Activated gamma-delta T cell treated with Interleukin-2 at 50 U/mL for 16 hours (primary cell): Measurements from ENCODE around the gene EML6.

Experiments used
- DNase-seq: peaks from one replicate; pipeline ENCODE4 v3.0.0-alpha.2; 2020

The EML6 gene

DNA sequence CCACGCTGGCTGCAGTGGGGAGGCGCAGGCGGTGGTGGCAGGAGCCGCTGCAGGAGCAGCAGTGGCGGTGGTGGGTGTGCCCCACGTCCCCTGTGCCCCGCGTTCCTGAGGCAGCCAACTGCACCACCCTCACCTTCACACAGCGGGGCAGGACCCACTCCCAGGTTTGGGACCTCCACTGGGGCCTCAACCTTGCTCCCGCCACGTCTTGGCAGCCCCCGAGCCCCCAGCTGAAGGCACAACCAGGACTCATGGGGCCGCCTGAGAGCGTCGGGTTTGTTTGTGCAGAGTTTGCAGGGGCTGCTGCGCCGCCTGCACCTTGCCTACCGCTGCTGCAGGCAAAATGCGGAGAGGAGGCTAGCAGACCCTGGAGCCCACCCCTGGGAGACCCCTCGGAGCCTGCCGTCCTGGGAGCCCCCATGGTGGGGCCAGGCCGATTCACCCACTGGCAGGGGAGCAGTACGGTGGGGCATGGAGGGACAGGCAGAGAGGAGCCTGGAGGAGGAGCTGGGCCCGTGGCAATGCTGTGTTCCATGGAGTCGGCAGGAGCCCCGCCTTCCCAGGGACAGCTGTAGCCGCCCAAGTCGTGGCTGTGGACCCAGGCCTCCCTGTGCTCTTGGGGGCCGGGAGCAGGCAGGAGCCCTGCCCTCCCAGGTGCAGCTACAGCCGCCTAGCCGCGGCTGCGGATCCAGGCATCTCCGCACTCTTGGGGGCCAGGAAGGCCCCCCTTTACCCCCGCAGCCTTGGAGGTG lies 14.7 kb upstream of the EML6 start:
- no peak for DNase-seq

DNA sequence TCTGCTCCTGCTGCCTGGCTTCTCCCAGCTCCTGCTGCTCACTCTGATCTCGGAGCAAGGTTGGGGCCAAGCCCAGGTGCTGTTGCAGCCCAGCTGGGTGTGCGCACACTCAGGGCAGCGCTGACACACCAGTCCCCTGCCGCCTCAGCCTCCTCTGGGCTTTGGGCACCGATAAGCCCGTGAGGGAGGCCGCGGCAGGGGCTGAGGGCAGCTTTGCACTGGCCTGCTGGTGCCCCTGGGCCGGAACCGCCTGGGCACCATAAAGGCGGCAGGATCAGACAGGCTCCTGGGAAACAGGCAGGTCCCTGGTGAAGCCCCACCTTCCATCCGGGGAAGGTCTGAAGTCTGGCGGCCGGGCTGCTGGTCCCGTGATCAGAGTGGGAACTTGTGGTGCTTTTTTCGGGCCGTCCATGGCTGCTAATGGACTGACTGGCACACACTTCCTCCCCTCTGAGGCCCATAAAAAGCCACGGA lies 14.1 kb upstream of the EML6 start:
- no peak for DNase-seq

DNA sequence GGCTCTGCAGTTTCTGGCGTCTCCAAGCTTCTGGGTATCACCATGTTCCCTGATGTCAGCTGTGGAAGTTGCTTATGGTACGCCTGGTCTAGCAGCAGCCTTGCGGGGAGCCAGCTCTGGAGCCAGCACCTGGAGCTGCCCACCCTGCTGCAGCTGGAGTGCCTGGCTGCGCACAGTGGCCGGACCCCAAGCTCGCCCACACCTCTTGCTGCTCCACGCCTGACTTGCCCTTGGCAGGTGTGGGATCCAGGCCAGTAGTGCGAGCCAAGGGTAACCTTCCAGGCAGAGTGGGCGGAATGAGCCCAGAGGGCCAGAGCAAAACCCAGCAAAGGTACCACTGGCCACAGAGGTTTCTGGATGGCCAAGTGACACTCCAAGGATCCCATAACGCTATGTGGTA lies 13.2 kb upstream of the EML6 start:
- DNase-seq = no peak

DNA sequence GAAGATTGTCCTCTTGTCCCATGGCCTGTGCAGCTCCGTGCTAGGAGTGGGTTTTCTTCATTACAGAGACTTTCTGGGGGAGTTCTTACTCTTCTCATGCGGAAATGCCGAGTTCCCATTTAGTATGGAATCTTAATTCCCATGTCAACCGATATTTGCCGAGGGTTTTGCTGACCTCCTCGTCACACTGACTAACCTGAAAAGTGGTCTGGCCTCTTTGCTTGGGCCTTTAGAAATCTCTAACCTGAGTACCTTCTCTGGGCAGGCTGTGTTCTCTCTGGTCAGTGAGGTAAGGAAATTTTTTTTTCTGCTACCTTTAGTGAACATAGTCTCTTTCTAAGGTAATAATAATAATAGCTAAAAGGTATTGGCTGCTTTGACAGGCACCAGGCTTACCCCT lies 10.9 kb upstream of the EML6 start:
- DNase-seq = no peak

DNA sequence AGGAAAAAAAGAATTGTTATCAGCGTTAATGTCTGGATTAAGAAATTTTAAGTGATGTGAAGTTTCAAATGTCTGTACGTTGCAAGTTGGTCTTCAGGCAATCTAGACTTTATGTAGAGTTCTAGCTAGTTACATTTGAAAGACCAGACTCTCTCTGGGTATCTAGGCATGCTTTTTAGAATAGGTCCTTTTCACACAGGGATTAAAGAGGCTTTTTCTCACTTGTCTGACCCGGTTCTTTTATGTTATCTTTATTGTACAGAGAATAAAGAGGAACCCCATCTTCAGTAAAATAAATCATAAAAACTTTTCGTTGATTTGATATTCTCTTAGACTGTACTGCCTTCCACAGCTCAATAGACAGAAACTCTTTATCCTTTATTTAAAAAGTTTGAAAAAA lies 8.5 kb upstream of the EML6 start:
- DNase-seq = no peak

DNA sequence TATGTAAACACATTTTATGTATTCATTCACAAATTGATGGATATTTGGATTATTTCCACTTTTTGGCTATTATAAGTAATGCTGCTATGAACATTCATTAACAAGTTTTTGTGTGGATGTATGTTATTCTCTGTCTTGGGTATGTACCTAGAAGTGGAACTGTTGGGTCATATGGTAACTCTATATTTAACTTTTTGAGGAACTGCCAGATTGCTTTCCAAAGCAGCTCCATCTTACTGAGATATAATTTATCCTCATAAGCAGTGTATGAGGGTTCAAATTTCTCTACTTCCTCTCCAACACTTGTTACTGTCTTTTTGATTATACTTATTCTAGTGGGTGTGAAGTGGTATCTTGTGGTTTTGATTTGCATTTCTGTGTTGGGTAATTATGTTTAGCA lies 7.1 kb upstream of the EML6 start:
- DNase-seq = no peak

DNA sequence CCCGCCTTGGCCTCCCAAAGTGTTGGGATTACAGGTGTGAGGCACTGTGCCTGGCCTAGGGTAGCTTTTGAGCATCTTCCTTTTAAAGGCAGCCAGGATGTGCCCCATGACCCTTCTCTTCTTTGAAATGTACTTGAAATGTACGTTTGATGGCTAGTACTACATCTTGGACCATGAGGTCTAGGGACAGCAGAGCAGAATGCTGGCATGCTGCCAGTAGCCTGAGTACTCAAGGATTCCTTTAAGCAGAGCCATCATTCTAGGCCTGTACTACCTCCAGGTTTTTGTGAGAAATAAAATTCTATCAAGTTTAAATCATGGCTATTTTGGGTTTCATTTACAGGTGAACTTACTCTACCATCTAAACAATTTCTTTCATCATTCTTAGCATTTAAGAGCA lies 2.9 kb upstream of the EML6 start:
- DNase-seq = no peak

DNA sequence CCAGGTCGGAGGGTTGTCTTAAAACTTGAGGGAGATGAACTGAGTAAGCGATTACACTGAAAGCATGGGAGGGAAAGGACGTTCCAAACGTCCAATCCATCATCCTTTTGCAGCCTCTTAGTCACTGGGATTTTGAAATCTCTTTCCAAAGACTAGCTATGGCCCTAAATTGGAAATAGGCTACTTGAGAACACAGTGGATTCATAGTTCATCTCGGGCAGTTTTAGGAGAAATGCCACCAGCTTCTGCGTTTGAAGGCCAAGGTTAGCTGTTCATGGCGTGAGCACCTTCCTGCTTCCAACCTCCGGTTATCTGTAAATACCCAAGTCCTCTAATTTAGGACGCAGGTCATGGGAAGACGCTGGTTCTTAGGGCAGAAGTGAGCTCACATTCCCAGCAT lies 821 bp upstream of the EML6 start:
- DNase-seq = no peak

DNA sequence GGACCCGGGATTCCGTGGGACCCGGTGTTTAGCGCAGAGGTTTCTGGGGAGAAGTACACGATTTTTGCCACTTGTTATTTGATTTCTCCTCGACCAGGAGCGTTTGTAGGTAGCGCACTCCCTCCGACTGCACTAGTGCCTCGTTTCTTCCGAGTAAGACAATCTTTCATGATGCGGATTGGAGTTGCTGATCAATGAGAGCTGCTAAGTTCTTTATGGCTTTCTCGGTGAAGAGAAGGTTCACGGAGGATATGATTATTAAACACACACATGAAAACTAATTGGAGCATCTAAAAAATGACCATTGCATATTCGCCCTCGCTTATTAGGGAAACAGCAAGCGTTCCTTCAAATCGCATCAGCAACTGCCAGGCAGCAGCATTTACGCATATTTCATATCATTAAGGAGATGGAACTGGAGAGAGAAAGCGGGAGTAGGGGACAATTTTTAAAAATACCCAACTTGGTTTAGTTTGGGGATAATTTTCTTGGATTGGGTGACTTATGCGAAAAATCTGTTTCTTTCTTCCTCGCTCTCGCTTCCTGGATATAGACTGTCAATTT lies 616 bp downstream of the EML6 start:
- DNase-seq = no peak

DNA sequence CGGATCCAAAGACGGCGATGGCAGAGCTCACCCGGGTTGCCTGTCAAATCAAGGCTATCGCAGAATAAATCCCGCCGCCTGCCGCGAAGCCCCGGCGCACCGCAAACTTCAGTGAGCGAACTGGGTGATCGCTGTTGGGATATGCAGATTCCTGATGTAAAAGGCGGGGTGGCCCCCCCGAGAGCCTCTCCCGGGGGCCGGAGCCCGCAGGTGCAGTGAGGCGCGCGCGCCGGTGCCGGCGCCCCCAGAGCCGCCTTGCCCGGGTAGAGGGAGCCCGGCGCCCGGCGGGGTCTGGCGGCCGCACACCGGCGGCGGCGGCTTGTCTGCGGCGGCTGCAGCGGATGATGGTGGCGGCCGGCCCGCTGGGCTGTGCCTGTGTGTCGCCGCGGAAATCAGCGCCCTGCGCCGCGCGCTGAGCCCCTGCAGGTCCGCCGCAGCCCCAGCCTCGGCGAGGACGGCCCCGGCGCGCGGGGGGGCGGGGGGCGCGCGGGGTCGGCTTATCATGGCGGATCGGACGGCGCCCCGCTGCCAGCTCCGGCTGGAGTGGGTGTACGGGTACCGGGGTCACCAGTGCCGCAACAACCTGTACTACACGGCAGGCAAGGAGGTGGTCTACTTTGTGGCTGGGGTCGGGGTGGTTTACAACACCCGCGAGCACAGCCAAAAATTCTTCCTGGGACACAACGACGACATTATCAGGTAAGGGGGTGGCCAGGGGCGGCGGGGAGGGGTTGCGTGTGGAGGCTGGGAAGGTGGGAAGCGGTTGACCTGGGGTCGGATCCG lies 1.3 kb downstream of the EML6 start:
- DNase-seq = no peak

DNA sequence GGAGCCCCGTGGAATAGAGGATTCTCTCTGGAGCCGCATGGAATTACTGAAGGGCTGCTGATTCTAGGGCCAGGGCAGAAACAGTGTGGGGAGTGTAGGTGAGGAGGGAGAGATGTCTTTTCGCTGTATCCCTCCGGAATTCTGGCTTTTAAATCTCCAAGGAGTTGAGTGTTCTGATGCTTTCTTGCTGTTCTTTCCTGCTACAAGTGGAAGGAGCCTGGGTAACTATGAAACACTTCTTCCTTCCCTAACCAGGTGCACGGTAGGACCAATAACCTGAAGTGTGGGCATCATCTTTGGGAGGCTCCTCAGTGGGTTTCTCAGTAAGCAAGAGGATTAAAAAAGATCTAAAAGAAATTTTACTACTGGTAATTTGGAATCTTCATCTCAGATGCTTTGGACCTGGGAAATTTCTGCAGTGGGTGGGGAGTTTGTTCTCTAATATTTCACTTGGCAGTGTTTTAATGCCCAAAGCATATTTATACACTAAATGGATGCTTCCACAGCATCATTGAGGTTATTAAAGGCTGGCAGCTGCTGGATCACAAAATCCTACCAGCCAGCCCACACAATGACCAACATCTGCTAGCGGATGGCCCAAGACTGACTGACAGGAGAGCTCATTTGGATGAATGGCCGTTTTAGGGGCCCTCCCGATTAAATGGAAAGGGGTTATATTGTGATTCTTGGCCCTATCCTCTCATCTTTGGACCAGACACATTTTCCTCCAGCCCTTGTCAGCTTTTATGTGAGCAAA lies 2.1 kb downstream of the EML6 start:
- no peak for DNase-seq

DNA sequence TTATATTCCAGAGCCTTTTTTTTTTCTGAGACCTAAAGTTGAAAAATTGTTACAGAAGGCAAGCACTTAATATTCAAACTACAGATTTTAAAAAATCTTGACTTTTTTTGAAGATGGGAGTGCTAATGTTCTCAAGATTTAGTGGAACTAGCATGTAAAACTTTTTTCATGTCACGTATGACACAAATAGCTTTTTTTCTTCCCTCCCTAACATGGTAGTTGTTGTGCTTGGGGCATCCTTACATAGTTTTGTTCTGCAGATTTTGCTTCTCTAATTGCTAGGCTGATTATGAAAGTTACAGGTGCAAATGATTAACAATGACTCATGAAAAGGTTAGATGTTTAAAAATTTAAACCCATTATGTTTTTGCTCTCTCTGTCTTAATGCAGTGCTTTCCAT lies 3.0 kb downstream of the EML6 start:
- no peak for DNase-seq

DNA sequence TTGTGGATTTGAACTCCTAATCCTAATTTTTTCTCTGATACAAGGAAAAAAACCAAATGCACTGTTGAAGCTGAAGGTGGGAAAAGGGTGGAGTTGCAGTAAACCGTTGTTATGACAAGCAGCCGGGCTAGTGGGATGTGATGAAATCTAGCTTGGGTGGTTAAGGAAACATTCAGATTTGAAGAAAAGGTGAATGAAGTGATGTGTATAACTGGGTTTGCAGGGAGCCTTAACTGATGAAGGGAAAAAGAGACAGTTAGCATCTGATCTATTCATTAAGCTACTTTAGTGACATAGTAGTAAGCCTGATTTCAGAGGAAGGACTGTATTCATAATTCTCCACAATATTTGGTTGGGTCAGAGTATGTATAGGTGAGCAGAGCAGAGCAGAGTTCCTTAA lies 3.5 kb downstream of the EML6 start:
- DNase-seq = no peak

DNA sequence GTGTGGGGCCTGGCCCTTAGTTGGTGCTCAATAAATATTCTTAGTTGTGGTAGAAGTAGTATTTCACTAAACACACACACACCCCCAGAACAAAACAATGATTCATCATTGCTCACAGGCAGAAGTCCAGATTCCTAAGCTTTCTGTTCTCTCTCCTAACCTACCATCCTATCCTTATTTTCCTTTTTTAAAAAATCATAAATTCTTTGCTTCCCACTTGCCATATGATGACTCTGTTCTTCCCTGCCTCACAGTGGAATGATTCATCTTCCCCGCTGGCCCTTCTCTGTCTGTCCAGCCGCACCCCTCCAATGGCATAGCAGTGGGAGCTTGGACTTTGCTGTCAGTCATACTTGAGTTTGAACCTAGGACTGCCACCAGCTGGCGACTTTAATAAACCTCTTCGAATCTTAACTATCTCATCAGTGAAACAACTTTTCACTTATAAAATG lies 5.2 kb downstream of the EML6 start:
- DNase-seq = no peak

DNA sequence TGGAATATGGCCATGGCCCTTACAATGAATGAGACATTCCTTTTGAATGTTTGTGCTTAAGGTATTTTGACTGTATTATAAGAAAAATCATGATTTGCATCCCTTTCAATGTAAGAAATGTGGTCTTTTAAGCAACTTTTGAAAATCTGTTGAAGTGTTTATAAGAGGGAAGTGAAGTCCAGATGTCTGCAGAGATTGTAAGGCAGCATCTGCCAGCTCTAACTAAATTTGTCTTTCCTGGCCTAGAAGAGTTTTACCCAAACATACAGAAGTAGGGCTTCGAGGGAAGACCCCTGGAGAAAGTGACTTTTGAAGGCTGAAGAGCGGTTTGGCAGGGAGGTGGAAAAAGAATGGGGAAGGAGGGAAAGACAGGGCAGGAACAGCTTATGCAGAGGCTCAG lies 12.2 kb downstream of the EML6 start:
- DNase-seq = no peak

DNA sequence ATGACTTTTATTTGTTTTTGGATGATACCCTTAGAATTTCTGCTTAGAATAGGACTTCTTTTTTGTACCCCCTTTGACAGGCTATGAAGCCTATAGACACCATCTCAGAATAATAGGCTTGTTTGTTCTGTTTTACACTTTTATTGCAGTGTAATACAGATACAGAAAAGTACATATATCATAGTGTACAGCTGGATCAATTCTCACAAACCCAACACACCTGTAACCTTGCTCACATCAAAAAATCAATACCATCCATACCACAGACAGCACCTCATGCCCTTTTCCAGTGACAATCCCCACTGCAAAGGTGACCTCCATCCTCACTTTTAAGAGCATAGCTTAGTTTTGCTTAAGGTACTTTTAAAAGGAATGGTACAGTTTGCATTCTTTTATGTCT lies 14.8 kb downstream of the EML6 start:
- DNase-seq = no peak

DNA sequence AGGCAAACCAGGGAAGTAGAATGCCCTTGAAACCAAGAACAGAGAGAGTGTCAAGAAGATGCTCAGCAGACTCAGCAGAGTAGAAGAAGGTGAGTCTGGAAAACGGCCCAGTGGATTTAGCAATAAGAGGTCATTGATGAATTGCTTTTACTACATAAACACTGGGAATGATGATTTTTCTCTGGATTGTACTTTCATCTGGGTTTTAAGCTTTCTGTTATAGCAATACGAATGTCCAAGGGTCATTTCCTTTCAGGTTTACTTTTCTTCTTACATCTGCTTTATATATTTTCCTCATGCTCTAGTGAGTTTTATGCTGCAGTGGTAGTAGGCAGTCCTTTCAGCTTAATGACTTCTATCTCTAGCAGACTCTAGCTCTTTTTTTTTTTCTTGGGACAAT lies 16.9 kb downstream of the EML6 start:
- no peak for DNase-seq

DNA sequence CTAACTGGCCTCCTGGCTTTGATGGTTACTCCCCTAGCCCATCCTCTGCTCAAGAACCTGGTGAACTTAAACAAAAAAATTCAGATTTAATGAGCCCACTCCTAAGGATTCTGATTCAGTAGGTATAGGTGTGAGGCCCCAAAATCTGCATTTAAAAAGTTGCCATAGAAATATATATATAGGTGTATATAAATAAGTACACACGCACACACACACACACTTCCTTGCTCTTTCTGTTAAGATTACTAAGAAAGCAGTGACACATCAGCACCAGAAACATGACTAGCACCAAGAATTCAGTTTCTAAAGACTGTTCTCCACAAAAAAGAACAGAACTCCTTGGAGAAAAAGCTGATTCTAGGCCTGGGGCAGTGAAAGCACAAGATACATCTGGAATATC lies 17.8 kb downstream of the EML6 start:
- DNase-seq = no peak

DNA sequence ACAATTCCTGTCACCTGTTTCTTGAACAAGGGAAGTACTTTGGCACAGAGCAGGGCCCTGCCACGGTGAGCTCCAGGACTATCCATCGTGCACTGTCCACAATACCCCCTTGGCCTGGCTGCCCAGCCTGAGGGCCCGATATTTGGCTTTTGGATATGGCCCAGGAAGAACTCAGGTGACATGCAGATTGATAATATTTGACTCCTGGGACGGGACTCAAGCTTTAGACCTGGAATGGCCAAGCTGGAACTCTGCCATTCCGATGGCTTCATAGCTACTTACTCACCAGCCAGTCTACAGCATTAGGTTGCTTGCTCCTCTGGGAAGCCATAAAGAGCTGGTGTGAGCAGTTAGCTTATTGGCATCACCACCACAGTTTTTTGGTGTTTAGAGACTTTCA lies 26.6 kb downstream of the EML6 start:
- no peak for DNase-seq

DNA sequence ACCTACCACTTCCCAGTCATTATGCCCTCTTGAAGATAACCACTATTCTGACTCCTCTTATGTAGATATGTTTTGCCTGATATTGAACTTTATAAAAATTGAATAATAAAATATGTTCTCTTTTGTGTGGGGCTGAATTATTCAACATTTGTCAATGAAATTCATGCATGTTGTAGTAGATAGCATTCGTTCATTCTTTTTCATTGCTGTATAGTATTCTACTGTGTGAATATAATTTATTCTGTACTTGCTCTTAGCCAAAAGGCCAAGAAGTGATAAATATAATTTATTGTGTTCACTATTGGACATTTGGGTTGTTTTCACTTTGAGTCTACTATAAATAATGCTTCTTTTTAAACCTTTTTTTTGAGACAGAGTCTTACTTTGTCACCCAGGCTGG lies 29.0 kb downstream of the EML6 start:
- no peak for DNase-seq

DNA sequence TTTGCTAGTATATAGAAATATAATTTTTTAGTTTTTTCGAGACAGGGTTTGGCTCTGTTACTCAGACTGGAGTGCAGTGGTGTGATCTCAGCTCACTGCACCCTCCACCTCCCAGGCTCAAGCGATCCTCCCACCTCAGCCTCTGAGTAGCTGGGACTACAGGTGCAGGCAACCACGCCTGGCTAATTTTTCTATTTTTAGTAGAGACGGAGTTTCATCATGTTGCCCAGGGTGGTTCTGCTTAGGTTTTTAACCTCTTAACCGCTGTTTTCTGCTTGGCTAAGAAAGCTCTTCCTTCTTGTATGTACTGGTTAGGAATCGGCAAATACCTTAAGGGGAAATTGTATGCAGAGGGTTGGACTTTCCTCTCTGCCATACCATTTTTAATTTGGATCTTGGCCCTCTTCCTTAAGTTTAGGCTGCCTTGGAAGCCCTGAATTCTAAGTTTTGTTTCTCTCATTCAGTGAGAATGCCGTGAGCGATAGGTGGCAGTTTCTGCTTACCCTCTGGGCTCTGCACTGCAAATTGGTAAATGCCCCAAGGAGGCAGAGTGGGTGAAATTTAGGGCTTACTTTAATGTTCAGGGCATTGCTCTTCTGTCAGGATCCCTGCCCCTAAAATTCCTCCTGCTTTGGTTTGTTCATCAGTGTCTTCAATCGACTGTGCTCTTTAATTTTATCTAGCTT lies 32.3 kb downstream of the EML6 start:
- DNase-seq = no peak

DNA sequence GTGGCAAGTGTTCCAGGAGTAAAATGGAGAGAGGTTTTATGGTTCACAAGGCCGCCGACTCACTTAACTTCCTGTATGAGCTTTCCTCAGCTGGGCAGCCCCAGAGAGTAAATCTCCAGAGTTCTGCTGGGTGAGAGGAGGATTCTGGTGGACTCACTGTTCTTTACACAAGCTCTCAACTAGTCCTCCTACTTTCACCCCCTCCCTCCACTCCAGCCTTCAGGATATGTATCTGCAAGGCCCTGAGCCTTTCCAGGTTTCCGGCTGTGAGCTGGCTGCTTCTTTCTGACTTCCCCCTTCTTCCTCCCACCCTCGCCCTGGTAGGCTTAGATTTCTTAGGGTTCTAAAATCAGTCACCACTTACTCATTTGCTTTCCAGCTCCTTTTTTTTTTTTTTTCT lies 34.0 kb downstream of the EML6 start:
- no peak for DNase-seq

DNA sequence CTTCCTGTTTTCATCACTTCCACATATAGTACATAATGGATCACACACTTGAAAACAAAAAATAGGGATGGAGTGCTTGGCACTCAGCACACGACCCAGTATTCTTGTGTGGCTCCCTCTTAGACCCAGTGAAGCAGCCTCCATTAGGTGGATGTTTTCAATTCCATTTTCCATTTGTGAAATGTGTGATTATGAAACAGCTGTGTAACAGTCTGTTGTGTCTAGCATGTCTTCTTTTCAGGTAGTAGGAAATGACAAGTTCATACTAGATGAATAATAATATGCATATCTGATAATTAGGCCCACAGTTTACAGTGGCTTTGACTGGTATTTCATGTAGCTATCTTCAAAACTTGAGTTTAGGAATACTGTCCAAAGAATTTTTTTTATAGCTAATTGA lies 35.5 kb downstream of the EML6 start:
- DNase-seq = no peak
